Activated T-cell treated with anti-CD3 and anti-CD28 coated beads for 48 hours (primary cell): ENCODE results near the gene KNG1.
"Not testable (repeated sequence)": the region's sequence is repeated elsewhere in the genome, so short reads cannot be mapped to it uniquely, and the experiment has no call there.

ENCODE experiments used
- DNase-seq: peaks from one replicate; pipeline ENCODE4 v3.0.0-alpha.2; 2020; ENCODE audit warnings: low read depth

KNG1 gene

DNA sequence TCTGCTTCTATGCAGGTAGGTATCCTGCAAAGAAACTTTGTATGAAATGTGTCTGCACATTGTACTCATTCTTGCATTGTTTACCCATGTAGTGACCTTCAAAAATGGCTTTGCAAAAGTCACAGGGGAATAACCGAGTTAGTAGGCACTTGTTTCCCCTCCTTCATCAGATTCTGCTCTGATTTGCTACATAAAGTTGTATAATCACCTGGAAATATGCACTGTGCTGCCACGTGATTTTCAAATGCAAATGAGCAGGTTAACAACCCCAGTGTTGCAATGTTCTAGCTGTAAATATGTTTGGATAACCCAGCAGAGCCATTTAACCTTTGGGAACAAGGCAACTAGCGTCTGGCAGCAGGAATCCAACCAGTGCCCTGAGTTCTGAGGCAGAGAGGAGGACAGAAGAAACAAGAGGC, at the start of gene KNG1:
Gene KNG1 (plus strand): TSS at position 321 of the 419 bp plus-strand sequence. CDS start 184 bp downstream, outside the sequence.
- DNase-seq, result no peak

DNA sequence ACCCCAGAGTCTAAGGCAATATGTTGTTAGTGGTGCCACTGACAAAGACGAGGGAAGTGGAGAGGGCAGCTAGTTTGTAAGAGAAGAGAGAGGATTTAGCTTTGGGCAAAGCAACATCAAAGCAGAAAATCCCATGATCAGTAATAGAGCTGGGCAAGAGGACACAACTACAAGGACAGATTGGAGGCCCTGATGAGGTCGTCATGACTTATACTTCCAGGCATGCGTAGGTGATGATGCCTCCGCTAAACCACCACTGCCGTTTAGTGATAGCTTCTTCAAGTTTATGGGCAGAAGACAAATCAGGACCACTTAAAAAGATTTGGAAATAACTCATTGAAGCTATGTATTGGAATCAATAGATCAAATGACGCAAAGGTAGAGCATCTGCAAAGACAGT, 48.7 kb upstream of the KNG1 start:
- no peak for DNase-seq

DNA sequence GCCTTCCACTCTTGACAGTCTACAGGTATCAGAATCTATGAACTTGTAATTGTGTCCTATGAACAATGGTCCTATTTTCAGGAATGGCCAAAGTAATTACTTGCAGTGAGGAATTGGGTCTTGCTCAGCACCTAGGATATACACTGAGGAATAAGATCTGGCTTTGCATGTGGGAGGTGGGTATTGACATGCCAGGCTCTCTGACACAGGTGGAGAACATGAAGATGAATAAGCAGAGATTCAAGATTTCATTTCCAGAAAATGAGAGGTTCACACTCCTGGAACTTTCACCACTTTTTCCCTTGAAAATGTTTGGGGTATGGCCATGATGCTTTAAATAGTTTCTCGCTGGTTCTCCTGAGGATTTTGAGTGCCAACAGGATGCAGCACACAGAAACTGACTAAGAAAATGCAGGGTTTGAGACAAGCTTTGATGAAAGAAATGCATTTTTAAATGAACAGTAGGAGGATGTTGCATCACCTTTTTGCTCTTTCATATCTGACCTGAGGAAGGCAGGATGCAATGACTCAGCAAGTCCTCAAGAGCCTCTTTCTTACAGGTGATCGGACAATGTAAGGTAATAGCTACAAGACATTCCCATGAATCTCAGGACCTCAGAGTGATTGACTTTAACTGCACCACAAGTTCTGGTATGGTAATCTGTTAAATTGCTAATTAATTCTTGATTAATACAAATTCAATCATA, 47.6 kb upstream of the KNG1 start:
- DNase-seq, result no peak

DNA sequence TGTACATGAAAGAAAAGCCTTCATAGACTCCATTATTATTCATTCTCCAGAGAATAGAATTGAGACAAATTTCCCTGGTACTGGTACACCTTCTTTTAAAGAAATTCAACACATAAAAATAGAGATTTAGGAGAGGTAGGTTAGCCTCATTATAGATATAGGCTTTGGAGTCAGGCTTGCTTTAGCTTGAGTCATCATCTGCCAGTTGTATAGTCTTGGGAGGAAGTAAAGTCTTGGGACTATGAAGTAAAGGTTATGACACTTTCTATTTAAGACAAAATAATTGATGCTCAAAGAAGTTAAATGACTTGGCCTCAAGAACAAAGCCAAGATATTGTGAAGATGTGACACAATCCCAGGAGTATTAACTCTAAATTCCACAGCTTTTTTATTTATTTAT, 47.0 kb upstream of the KNG1 start:
- no peak for DNase-seq

DNA sequence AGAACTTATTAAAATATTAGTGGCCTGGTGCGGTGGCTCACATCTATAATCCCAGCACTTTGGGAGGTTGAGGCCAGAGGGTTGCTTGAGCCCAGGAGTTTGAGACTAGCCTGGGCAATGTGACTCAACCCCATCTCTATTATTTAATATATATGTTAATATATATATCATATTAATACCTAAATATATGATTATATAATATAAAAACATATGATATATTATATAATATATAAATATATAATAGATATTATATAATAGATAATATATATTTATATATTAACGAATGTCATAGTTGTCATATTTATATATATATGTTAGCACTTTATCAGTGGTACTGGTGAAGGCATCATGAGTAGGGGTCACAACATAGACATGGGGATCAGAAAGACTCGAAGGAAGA, 46.1 kb upstream of the KNG1 start:
- DNase-seq, result no peak

DNA sequence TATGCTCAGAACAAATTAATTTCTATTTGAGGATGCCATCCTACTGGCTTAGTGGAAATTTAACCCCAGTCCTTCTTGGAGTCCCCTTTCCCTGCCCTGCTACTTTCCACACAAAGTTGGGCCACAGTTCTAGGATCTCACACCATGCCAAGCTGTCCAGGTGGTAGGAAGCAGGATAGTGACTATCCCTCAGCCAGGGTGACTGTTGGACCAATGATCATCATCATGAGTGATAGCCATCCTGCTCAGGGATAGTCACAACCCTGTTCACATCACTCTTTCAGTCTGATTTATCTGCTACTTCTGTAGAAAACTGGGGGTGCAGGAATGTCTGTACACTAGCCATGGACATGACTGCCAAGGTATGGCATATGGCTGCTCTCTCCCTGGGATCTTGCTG, 38.6 kb upstream of the KNG1 start:
- DNase-seq, result no peak

DNA sequence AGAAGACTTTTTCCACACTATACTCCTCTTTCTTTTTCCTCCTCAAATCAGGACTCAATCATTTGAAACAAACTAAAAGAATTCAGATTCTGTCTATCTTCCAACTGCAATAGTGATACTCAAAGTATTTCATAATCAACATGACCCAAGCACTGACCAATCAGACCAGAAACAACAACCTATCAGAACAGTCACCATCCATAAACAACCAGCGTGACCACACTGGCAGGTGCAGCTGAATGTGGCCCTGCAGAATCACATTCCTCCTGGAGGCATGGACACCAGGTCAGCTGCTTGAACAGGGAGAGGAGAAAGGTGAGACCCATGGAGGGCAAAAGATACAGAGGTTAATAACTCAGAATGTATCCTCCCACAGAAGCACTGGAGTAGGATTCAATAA, 38.0 kb upstream of the KNG1 start:
- no peak for DNase-seq

DNA sequence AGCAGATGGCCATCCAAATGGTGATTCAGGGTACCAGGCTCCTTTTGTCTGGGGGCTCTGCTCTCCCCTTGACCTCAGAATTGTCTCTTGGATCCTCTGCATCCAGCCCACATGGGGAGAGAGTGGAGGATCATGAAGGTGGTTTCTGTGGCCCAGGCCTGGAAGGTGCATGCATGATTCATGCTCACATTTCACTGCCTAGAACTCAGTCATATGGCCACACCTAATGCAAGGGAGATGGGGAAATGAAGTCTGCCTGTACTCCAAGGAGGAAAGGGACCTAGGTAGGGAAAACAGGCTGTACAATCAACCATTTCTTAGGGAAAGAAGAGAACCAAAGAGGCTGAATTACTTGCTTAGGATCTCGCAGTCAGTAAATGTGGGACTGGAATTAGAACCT, 36.3 kb upstream of the KNG1 start:
- DNase-seq, result no peak

DNA sequence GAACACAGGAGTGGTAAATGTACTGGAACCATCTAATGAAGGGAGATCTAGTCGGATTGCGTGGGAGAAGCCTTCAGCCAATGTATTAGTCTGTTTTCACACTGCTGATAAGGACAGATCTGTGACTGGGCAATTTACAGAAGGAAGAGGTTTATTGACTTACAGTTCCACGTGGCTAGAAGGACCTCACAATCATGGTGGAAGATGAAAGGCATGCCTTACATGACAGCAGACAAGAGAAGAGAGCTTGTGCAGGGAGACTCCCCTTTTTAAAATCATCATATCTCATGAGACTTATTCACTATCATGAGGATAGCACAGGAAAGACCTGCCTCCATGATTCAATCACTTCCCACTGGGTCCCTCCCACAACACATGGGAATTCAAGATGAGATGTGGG, 34.3 kb upstream of the KNG1 start:
- no peak for DNase-seq

DNA sequence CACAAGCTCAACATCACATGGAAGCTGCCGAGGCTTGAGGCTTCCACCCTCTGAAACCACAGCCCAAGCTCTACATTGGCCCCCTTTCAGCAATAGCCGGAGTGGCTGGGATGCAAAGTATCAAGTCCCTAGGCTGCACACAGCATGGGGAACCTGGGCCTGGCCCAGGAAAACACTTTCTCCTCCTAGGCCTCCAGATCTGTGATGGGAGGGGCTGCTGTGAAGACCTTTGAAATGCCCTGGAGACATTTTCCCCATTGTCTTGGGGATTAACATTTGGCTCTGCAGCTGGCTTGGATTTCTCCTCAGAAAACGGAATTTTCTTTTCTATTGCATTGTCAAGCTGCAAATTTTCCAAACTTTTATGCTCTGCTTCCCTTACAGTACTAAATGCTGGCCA, 33.2 kb upstream of the KNG1 start:
- DNase-seq, result no peak

DNA sequence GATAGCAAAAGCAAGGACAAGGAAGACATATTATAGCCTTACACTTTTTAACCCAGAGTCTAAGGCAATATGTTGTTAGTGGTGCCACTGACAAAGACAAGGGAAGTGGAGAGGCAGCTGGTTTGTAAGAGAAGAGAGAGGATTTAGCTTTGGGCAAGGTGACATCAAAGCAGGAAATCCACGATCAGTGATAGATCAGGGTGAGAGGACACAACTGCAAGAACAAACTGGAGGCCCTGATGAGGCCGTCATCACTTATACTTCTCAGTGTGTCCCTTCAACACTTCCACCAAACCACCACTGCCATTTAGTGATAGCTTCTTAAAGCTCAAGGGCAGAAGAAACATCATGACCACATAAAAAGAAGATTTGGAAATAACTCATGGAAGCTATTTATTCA, 30.7 kb upstream of the KNG1 start:
- not testable (repeated sequence) for DNase-seq

DNA sequence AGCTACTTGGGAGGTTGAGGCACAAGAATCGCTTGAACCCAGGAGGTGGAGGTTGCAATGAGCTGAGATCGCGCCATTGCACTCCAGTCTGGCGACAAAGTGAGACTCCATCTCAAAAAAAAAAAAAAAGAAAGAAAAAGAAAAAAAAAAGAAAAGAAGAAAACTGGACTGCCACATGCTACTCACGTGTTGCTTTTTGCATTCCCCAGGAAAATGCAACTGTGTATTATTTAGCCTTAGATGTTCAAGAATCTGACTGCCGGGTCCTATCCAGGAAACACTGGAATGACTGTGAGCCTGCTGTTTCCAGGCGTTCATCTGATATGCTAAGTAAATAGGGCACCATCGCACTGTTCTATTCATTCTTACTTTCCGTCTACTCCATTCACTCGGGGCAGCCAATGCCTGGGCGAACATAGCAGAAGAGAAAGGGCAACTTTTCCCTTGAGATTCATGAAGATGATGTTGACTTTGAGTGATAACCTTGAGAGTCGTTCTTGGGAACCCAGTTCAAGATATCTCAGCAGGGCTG, 30.0 kb upstream of the KNG1 start:
- no peak for DNase-seq

DNA sequence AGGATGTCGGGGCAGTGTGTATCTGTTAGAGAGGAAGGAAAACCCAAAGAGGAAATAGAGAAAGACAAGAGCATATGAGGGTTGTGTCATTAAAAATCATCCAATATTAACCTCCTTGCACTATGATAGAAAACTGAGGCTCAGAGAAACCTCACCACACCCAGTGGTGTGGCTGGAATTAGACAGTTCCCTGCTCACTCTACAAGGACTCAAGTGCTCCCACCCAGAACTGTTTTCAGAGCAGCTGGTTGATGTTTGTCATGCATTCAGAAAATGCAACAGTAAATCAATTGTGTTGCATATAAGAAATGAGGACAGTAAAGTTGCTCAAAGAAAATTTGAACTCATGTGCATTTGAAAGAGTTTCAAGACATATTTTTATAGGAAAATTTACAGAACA, 26.9 kb upstream of the KNG1 start:
- DNase-seq, result not testable (repeated sequence)

DNA sequence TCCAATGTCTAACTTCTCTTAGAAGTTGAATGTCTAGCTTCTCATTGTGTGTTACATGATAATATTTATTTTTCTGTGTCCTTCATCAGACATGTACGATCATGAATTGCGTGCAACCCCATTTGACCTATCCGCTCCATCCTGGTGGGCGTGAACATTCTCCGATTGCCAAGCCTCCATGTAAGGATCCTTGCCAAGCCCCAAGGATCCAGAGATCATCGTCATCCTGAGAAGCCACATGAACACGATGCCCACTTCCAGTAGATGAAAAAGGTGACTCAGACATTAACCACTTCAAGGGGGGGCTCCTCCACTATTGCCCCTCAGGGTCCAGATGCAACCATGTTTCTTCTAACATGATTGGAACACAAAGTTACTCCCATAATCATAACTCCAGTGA, 25.5 kb upstream of the KNG1 start:
- no peak for DNase-seq

DNA sequence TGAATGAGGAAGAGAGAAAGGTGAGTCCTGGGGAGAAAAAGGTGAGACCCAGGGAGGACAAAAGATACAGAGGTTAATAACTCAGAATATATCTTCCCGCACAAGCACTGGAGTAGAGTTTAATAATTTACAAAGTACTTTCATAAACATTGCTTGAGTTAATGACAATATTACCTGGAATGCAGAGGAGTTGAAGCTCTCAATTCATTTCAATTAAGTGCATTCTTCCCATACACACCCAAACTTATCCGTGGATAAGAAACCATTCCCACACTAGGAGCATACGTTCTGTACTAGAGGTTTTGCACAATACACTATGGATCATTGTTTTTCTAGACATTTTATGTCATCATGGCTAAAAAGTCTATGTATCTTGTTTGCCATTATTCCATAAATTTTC, 23.3 kb upstream of the KNG1 start:
- DNase-seq, result no peak

DNA sequence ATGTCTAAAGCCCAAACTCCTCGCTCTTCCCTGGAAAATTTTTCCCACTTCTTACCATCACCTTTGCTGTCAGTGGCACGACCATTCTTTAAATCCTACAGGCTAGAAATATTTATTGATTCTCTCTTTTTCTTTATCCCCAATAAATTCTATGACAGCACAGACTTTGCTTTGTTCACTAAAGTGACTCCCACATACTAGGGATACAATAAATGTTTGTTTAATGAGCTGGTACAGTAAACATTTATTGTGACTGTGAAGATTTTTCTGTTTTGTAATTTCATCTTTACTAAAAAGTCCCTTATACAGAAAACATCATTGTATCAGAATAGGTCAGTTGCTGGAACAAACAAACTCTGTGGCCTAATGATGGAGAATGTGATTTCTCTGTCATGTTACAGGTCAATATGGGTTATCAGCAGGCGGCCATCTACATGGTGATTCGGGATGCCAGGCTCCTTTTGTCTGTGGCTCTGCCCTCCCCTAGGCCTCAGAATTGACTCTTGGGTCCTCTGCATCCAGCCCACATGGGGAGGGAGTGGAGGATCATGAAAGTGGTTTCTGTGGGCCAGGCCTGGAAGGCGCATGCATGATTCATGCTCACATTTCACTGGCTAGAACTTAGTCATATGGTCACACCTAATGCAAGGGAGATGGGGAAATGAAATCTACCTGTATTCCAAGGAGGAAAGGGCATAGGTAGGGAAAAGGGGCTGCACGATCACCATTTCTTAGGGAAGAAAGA, 22.7 kb upstream of the KNG1 start:
- no peak for DNase-seq

DNA sequence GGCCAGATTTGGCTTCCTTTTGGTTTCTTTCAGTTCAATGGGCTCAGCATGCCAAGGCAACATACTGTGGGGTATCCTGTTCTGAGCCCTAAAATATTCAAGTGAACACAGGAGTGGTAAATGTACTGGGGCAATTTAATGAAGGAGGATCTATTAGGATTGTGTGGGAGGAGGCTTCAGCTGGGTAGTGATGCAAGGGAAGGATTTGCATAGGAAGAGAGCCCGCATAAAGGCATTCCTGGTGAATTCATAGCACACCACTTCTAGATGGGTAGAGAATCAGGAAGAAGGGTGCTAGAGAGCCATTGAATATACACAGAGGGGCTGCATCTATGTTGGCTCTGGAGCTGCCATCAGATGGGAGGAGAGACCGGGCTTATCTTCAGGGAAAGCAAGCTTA, 20.6 kb upstream of the KNG1 start:
- DNase-seq, result no peak

DNA sequence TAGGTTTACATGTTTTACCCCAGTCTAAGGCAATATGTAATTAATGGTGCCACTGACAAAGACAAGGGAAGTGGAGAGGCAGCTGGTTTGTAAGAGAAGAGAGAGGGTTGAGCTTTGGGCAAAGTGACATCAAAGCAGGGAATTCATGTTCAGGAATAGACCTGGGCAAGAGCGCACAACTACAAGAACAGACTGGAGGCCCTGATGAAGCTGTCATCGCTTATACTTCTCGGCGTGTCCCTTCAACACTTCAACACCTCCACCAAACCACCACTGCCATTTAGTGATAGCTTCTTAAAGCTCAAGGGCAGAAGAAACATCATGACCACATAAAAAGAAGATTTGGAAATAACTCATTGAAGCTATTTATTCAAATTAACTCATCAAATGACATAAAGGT, 19.6 kb upstream of the KNG1 start:
- no peak for DNase-seq

DNA sequence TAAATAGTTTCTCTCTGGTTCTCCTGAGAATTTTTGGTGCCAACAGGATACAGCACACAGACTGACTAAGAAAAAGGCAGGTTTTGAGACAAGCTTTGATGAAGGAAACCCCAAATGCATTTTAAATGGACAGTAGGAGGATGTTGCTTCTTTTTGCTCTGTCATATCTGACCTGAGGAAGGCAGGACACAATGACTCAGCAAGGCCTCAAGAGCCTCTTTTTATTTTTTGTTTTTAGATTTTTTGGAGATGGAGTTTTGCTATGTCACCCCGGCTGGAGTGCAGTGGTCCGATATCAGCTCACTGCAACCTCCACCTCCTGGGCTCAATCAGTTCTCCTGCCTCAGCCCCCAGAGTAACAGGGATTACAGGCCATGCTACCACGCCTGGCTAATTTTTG, 16.9 kb upstream of the KNG1 start:
- no peak for DNase-seq

DNA sequence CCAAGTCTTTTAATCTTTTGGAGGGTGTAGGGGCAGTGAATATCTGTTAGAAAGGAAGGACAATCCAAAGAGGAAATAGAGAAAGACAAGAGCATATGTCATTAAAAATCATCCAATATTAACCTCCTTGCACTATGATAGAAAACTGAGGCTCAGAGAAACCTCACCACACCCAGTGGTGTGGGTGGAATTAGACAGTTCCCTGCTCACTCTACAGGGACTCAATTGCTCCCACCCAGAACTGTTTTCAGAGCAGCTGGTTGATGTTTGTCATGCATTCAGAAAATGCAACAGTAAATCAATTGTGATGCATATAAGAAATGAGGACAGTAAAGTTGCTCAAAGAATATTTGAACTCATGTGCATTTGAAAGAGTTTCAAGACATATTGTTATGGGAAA, 14.7 kb upstream of the KNG1 start:
- DNase-seq, result not testable (repeated sequence)

DNA sequence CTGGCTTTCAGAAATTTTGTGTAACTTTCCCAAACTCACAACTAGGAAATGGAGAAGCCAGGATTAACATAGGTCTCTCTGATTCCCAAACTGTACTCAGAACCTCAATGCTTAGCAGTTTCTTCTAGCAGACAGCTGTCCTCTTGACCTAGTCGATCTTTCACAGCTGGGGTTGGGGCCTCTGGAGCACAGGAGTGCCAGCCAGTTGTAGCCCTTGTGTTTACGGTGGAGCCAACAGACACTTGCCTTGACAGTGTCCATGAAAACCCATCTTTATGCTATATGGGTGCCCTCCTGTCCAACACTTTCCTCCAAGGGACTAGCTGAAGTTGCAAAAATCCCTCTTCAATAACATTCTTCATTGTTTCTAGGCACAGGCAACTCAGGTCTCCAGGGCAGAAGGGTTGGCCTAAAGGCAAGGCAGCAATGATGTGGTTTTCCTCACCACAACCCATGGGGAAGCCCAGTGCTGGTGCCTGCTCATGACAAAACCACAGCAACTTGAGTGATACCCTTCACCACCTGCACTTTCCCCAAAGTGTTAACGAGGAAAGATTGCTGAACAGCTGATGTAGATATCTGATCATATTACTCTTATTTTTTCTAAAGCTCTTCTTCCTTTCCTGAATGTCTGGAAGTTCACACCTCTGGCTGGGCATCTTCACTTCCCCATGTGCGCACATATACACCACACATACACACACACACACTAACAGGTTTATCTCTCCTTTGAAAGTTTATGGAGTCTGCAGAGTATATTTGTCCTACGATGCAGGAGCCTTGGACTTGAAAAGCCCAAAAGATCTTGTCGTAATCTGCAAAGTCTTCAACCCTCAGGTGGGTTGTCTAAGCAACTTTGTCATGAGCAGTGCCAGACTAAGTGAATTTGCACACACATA, 11.0 kb upstream of the KNG1 start:
- peak; percentile 36 for DNase-seq

DNA sequence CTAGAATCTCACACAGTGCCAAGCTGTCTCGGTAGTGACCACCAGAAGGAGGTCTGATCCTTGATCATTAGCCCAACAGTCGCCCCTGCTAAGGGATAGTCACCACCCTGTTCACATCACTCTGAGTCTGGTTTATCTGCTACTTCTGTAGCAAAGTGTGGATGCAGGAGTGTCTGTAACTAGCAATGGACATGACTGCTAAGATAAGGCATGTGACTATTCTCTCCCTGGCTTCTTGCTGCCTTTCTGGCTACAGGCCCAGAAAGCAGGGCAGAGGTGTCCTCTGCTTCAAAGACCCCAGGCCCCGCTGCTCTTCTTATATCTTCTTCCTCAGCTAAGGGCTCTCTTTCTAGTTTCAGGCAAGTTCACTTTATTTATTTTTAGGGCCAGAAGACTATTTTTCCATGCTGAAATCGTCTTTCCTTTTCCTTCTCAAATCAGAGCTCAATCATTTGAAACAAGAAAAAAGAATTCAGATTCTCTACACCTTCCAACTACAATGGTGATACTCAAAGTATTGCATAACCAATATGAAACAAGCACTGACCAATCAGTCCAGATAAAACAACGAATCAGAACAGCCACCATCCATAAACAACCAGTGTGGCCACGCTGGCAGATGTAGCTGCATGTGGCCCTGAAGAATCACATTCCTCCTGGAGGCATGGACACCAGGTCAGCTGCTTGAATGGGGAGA, 8.0 kb upstream of the KNG1 start:
- no peak for DNase-seq
